T-cell (primary cell): ENCODE measurements around the gene AP4S1. TPM values are rescaled to one million over a fixed set of nuclear protein-coding genes. Genes with fewer than 3 reads are reported as not detected.
A peak's percentile ranks its signal among the peaks of the same experiment; 100 is the strongest.

Source experiments
- ATAC-seq, 4 experiments: fragments of 200-7000 bp in 3 of 4; fragments of 150-1000 bp in 1 of 4; cut with Tn5 transposase; replicated peaks in 1 of 4; 1 replicate in 3 of 4; 2 replicates in 1 of 4; pipeline ENCODE4 v1.10.0; 2021; ENCODE audit warnings: moderate library complexity in 3 of 4, mild to moderate bottlenecking in 2 of 4, moderate number of reproducible peaks in 1 of 4
- CTCF ChIA-PET, 2 donors: fragments of 300-600 bp; sonication (Branson Sonifier 250); formaldehyde crosslinking; loops; one replicate each; lab custom pipeline; 2022; ENCODE audit warnings: antibody characterized with exemption in 2 of 2; lab: Charles Lee
- POLR2A ChIA-PET, 2 donors: fragments of 300-600 bp; sonication (Branson Sonifier 250); formaldehyde crosslinking; loops; one replicate each; lab custom pipeline; 2022; ENCODE audit warnings: antibody characterized with exemption in 2 of 2; lab: Charles Lee
- DNase-seq, 35 experiments: peaks; one replicate each; pipeline versions ENCODE4 v3.0.0 to v3.0.0-alpha.2; 2013 to 2023
- H3K27ac ChIP-seq: one replicate; pipeline ENCODE4 v1.5.1; 2013; ENCODE audit warnings: low read length
- H3K27me3 ChIP-seq, 2 experiments: replicated peaks in 1 of 2; 1 replicate in 1 of 2; 2 replicates in 1 of 2; pipeline versions ENCODE4 v1.6.1 to v1.7.0; 2013; ENCODE audit warnings: low read length in 1 of 2, mixed read lengths in 1 of 2; ENCODE audit not compliant: control insufficient read depth in 2 of 2, insufficient read depth in 2 of 2; ENCODE audit errors: extremely low read depth in 1 of 2
- H3K36me3 ChIP-seq, 2 donors: 1 replicate in 1 of 2; 2 replicates in 1 of 2; pipeline versions ENCODE4 v1.6.1 to v1.7.0; 2013; ENCODE audit warnings: low read length in 1 of 2; ENCODE audit not compliant: control insufficient read depth in 2 of 2, insufficient read depth in 1 of 2; ENCODE audit errors: extremely low read depth in 1 of 2
- H3K4me1 ChIP-seq, 2 experiments: 1 replicate in 1 of 2; 2 replicates in 1 of 2; pipeline versions ENCODE4 v1.6.1 to v1.7.0; 2013; ENCODE audit warnings: low read length in 2 of 2, mixed read lengths in 1 of 2; ENCODE audit not compliant: insufficient read depth in 2 of 2, control insufficient read depth in 1 of 2; ENCODE audit errors: extremely low read depth in 1 of 2
- H3K4me3 ChIP-seq, 2 donors: 1 replicate in 1 of 2; 2 replicates in 1 of 2; pipeline versions ENCODE4 v1.5.1 to v1.7.0; 2013; ENCODE audit warnings: mild to moderate bottlenecking in 2 of 2, low read length in 1 of 2, moderate library complexity in 1 of 2; ENCODE audit not compliant: control insufficient read depth in 1 of 2; ENCODE audit errors: extremely low read depth in 1 of 2
- H3K9me3 ChIP-seq: 2 replicates; pipeline ENCODE4 v1.7.0; 2013
- H3K27ac Mint-ChIP-seq, 2 donors: one replicate each; pipeline ENCODE4 v1.8.0; 2020 to 2021; ENCODE audit warnings: mild to moderate bottlenecking in 2 of 2, mixed read lengths in 2 of 2
- H3K27me3 Mint-ChIP-seq, 2 donors: one replicate each; pipeline ENCODE4 v1.8.0; 2021 to 2022; ENCODE audit warnings: mixed read lengths in 2 of 2
- H3K36me3 Mint-ChIP-seq: one replicate; pipeline ENCODE4 v1.8.0; 2021; ENCODE audit warnings: mixed read lengths
- H3K4me1 Mint-ChIP-seq, 3 donors: one replicate each; pipeline ENCODE4 v1.8.0; 2020 to 2022; ENCODE audit warnings: mixed read lengths in 3 of 3, mild to moderate bottlenecking in 1 of 3
- H3K4me3 Mint-ChIP-seq, 3 donors: one replicate each; pipeline ENCODE4 v1.8.0; 2020 to 2022; ENCODE audit warnings: mild to moderate bottlenecking in 3 of 3, mixed read lengths in 3 of 3, moderate library complexity in 3 of 3
- H3K9me3 Mint-ChIP-seq, 3 donors: one replicate each; pipeline ENCODE4 v1.8.0; 2020 to 2022; ENCODE audit warnings: mixed read lengths in 3 of 3
- WGBS: methylation state at CpG from one replicate; pipeline ENCODE4 v1.1.5; 2013; ENCODE audit warnings: missing lambda C conversion rate; ENCODE audit not compliant: insufficient coverage; 5-methylcytosine and 5-hydroxymethylcytosine counted together
- total RNA-seq, 35 experiments: library from RNA in 6 of 35; stranded (reverse) in 6 of 35; fragments of 120-200 nt in 1 of 35; gene quantifications; one replicate each; pipeline versions ENCODE4 v1.2.1 to v1.2.4 and lab custom pipeline; 2013 to 2026

AP4S1 gene
- total RNA-seq, 5 donors from 2014 or later (not counting 1 experiment from before 2014, with no cell fraction given), result 12.7 to 16.5 (median 14.7) TPM

- CTCF ChIA-PET, result interaction anchor here in 1 of 2 donors (0.6 kb wide), 1 partner anchor 218 kb away, joined by 5 read pairs; no protein-coding TSS in a partner anchor
- DNase-seq (no peak), ATAC-seq (no peak)
- Mint-ChIP-seq H3K4me3 (no peak overlapping the region), H3K27me3 (no peaks in the 10 kb centered on the region), H3K36me3 (peaks cover 37% of the 10 kb centered on the region), H3K9me3 (no peaks in the 10 kb centered on the region), H3K4me1 (peaks cover 0 to 3% (median 0%) of the 10 kb centered on the region in 3 donors), H3K27ac (no peak overlapping the region)
- POLR2A ChIA-PET, result interaction anchor here in 1 of 2 donors (0.7 kb wide), 1 partner anchor 8 kb away, joined by 4 read pairs; no protein-coding TSS in a partner anchor
- H3K36me3 ChIP-seq, result peaks cover 4 to 70% of the 10 kb centered on the region in 2 donors
- H3K4me3 ChIP-seq, result no peak overlapping the region
- H3K27ac ChIP-seq, result no peak overlapping the region
- no peaks in the 10 kb centered on the region for H3K27me3 ChIP-seq
- H3K4me1 ChIP-seq, result no peaks in the 10 kb centered on the region
- H3K9me3 ChIP-seq, result no peaks in the 10 kb centered on the region
- WGBS, result 99% methylated on average over 6 of the region's 12 CpGs
These were observed 111.9 kb downstream of the AP4S1 start for GRCh38 chr14:31137214-31137889.

- ATAC-seq (no peak), DNase-seq (no peak)
- no peaks in the 10 kb centered on the region for H3K27me3 Mint-ChIP-seq
- no peak overlapping the region for H3K4me3 Mint-ChIP-seq
- H3K9me3 Mint-ChIP-seq, result no peaks in the 10 kb centered on the region
- H3K4me1 Mint-ChIP-seq, result peaks cover 0 to under 1% (median 0%) of the 10 kb centered on the region in 3 donors
- Histone ChIP-seq H3K27ac (no peak overlapping the region), H3K4me1 (no peaks in the 10 kb centered on the region), H3K4me3 (no peak overlapping the region), H3K9me3 (no peaks in the 10 kb centered on the region), H3K27me3 (no peaks in the 10 kb centered on the region), H3K36me3 (peaks cover 9 to 66% of the 10 kb centered on the region in 2 donors)
- H3K36me3 Mint-ChIP-seq, result peaks cover 37% of the 10 kb centered on the region
- WGBS, result 100% methylated on average over 2 of the region's 2 CpGs
- ChIA-PET CTCF (no interaction called here), POLR2A (interaction anchor here (0.6 kb wide), 2 partner anchors 12 to 23 kb away, joined by 3 to 6 read pairs; no protein-coding TSS in a partner anchor)
- H3K27ac Mint-ChIP-seq, result peak overlapping the region in 1 of 2 donors; percentile 20
These were observed 112.9 kb downstream of the AP4S1 start for GRCh38 chr14:31138301-31138700.

- H3K4me3 Mint-ChIP-seq, result no peak overlapping the region
- no peak overlapping the region for H3K4me3 ChIP-seq
- WGBS, result no CpG with 5 or more reads among the region's 4 CpGs
- H3K9me3 Mint-ChIP-seq, result no peaks in the 10 kb centered on the region
- H3K36me3 Mint-ChIP-seq, result peaks cover 34% of the 10 kb centered on the region
- no peak for DNase-seq
- no peak overlapping the region for H3K27ac Mint-ChIP-seq
- H3K9me3 ChIP-seq, result no peaks in the 10 kb centered on the region
- ChIA-PET CTCF (no interaction called here), POLR2A (no interaction called here)
- no peaks in the 10 kb centered on the region for H3K27me3 Mint-ChIP-seq
- peaks cover 9 to 65% of the 10 kb centered on the region in 2 donors for H3K36me3 ChIP-seq
- no peaks in the 10 kb centered on the region for H3K27me3 ChIP-seq
- no peaks in the 10 kb centered on the region for H3K4me1 ChIP-seq
- ATAC-seq, result no peak
- H3K4me1 Mint-ChIP-seq, result no peaks in the 10 kb centered on the region
- H3K27ac ChIP-seq, result no peak overlapping the region
These were observed 113.9 kb downstream of the AP4S1 start for GRCh38 chr14:31139301-31139847.

GRCh38 chr14:31142455-31143087 is 117.1 kb downstream of the AP4S1 start:
- Histone ChIP-seq H3K27me3 (no peaks in the 10 kb centered on the region), H3K4me3 (no peak overlapping the region), H3K27ac (no peak overlapping the region), H3K4me1 (no peaks in the 10 kb centered on the region), H3K36me3 (peaks cover 5 to 70% of the 10 kb centered on the region in 2 donors), H3K9me3 (no peaks in the 10 kb centered on the region)
- CTCF ChIA-PET, result no interaction called here
- H3K9me3 Mint-ChIP-seq, result no peaks in the 10 kb centered on the region
- H3K4me1 Mint-ChIP-seq, result no peaks in the 10 kb centered on the region
- WGBS, result 100% methylated on average over 5 of the region's 11 CpGs
- H3K4me3 Mint-ChIP-seq, result no peak overlapping the region
- H3K27me3 Mint-ChIP-seq, result no peaks in the 10 kb centered on the region
- no peak overlapping the region for H3K27ac Mint-ChIP-seq
- ATAC-seq (no peak), DNase-seq (no peak)
- POLR2A ChIA-PET, result no interaction called here
- H3K36me3 Mint-ChIP-seq, result peaks cover 34% of the 10 kb centered on the region

Other genes starting within 250 kb of the AP4S1 start
- 1 to 10 TPM in 2 of 5 donors, under 1 TPM in 3; 0.76 to 1.4 (median 0.77) TPM for gene COCH, start 151.1 kb upstream of the AP4S1 start, total RNA-seq
- 10 to 100 TPM; 18.4 to 31.4 (median 21.5) TPM for gene STRN3, start 730 bp downstream of the AP4S1 start, total RNA-seq
- gene HECTD1, start 182.1 kb downstream of the AP4S1 start, total RNA-seq, result 100 to 1,000 TPM; 118 to 194 (median 132) TPM